Uterus (tissue), 4 donors: ENCODE data around the gene COL4A4. TPM values are rescaled to one million over a fixed set of nuclear protein-coding genes. Genes with fewer than 3 reads are reported as not detected.

Source experiments
- DNase-seq, 2 donors: peaks; one replicate each; pipeline ENCODE4 v3.0.0-alpha.2; 2019 to 2020
- H3K27ac ChIP-seq, 2 donors: fragments of 200-600 bp; sonication (generic); 1 replicate in 1 of 2; 2 replicates in 1 of 2; pipeline ENCODE4 v1.5.1; 2016 to 2018
- H3K27me3 ChIP-seq, 2 donors: fragments of 200-600 bp; sonication (generic); one replicate each; pipeline ENCODE4 v1.5.1; 2018 to 2019; ENCODE audit warnings: control low read depth in 1 of 2
- H3K36me3 ChIP-seq, 2 donors: fragments of 200-600 bp; sonication (generic); one replicate each; pipeline ENCODE4 v1.5.1; 2019; ENCODE audit warnings: control low read depth in 1 of 2
- H3K4me1 ChIP-seq, 2 donors: fragments of 200-600 bp; sonication (generic); one replicate each; pipeline ENCODE4 v1.5.1; 2018 to 2019; ENCODE audit warnings: control low read depth in 1 of 2
- H3K4me3 ChIP-seq, 2 donors: fragments of 200-600 bp; sonication (generic); 1 replicate in 1 of 2; 2 replicates in 1 of 2; pipeline ENCODE4 v1.5.1; 2018 to 2019; ENCODE audit warnings: mild to moderate bottlenecking in 1 of 2
- H3K9me3 ChIP-seq, 2 donors: fragments of 200-600 bp; sonication (generic); one replicate each; pipeline ENCODE4 v1.5.1; 2019; ENCODE audit warnings: control low read depth in 1 of 2
- CTCF ChIP-seq, 4 experiments: fragments of 200-600 bp in 2 of 4; fragments of 450-650 bp in 2 of 4; sonication (generic) in 2 of 4; IDR thresholded peaks; one replicate each; pipeline ENCODE4 v1.5.1; 2016 to 2019; ENCODE audit warnings: antibody characterized with exemption in 4 of 4, mild to moderate bottlenecking in 2 of 4, moderate library complexity in 1 of 4
- POLR2A ChIP-seq, 2 donors: fragments of 450-650 bp; IDR thresholded peaks; one replicate each; pipeline ENCODE4 v1.6.1; 2016; ENCODE audit warnings: antibody characterized with exemption in 2 of 2, mild to moderate bottlenecking in 1 of 2, moderate library complexity in 1 of 2
- intact Hi-C: fragments of 100-400 bp; cut with DNase I; formaldehyde crosslinking; loops from one replicate; pipeline ENCODE4 v1.15.1; 2023; ENCODE audit warnings: low total_unique reads
- total RNA-seq, 4 donors: library from RNA; depleted of rRNA in 3 of 4; stranded (reverse); fragments of >200 nt in 3 of 4; gene quantifications; one replicate each; pipeline versions ENCODE4 v1.1.0 to v1.2.4, GENCODE V29; 2014 to 2023
- donor health status: DM: yes; HTN: yes; CAD: no.

Gene COL4A4
- total RNA-seq, 4 donors from 2014 or later: 0.76 to 6.4 (median 3.4) TPM

- TF ChIP-seq CTCF (IDR thresholded peaks at IDR 0.05): no peak
- no peak for TF ChIP-seq POLR2A (IDR thresholded peaks at IDR 0.05)
- H3K36me3 ChIP-seq: no peaks in the 10 kb centered on the region
- no peaks in the 10 kb centered on the region for H3K27me3 ChIP-seq
- peak in 1 of 2 donors; percentile 17 for DNase-seq
- H3K9me3 ChIP-seq: no peaks in the 10 kb centered on the region
- H3K4me3 ChIP-seq: no peak overlapping the region
- intact Hi-C loops: no loop called here
- H3K4me1 ChIP-seq: no peaks in the 10 kb centered on the region
- no peak overlapping the region for H3K27ac ChIP-seq
Observed at GRCh38 chr2:227035711-227036367, 128.2 kb downstream of the COL4A4 start.

- Histone ChIP-seq H3K27me3 (no peaks in the 10 kb centered on the region), H3K4me3 (no peak overlapping the region), H3K4me1 (no peaks in the 10 kb centered on the region), H3K27ac (no peak overlapping the region), H3K36me3 (no peaks in the 10 kb centered on the region), H3K9me3 (no peaks in the 10 kb centered on the region)
- no peak for DNase-seq
- TF ChIP-seq CTCF (IDR thresholded peaks at IDR 0.05): peak in 1 of 4 experiments; percentile 41
- no peak for TF ChIP-seq POLR2A (IDR thresholded peaks at IDR 0.05)
- intact Hi-C loops: no loop called here
Observed at GRCh38 chr2:227033471-227034148, 130.4 kb downstream of the COL4A4 start.

GRCh38 chr2:227031379-227031778 is 132.6 kb downstream of the COL4A4 start:
- H3K36me3 ChIP-seq: no peaks in the 10 kb centered on the region
- no peaks in the 10 kb centered on the region for H3K4me1 ChIP-seq
- no peak overlapping the region for H3K27ac ChIP-seq
- H3K27me3 ChIP-seq: no peaks in the 10 kb centered on the region
- TF ChIP-seq POLR2A (IDR thresholded peaks at IDR 0.05) (no peak), CTCF (IDR thresholded peaks at IDR 0.05) (no peak)
- DNase-seq: no peak
- intact Hi-C loops: no loop called here
- no peaks in the 10 kb centered on the region for H3K9me3 ChIP-seq
- no peak overlapping the region for H3K4me3 ChIP-seq

GRCh38 chr2:227030789-227031188 is 133.2 kb downstream of the COL4A4 start:
- Histone ChIP-seq H3K36me3 (no peaks in the 10 kb centered on the region), H3K27ac (no peak overlapping the region), H3K9me3 (no peaks in the 10 kb centered on the region), H3K27me3 (no peaks in the 10 kb centered on the region), H3K4me3 (no peak overlapping the region), H3K4me1 (no peaks in the 10 kb centered on the region)
- DNase-seq: no peak
- TF ChIP-seq CTCF (IDR thresholded peaks at IDR 0.05) (no peak), POLR2A (IDR thresholded peaks at IDR 0.05) (no peak)
- intact Hi-C loops: no loop called here

GRCh38 chr2:227029426-227030105 is 134.4 kb downstream of the COL4A4 start:
- H3K4me1 ChIP-seq: no peaks in the 10 kb centered on the region
- DNase-seq: no peak
- no peak overlapping the region for H3K27ac ChIP-seq
- no peak overlapping the region for H3K4me3 ChIP-seq
- intact Hi-C loops: no loop called here
- no peaks in the 10 kb centered on the region for H3K36me3 ChIP-seq
- no peaks in the 10 kb centered on the region for H3K9me3 ChIP-seq
- no peaks in the 10 kb centered on the region for H3K27me3 ChIP-seq
- TF ChIP-seq POLR2A (IDR thresholded peaks at IDR 0.05) (no peak), CTCF (IDR thresholded peaks at IDR 0.05) (no peak)
